H9 (cell line): Measurements from ENCODE around the gene ARAP1. TPM values are rescaled to one million over a fixed set of nuclear protein-coding genes. Genes with fewer than 3 reads are reported as not detected.

ENCODE experiments used
- DNase-seq: peaks from one replicate; pipeline ENCODE4 v3.0.0-alpha.2; 2017
- H2AFZ ChIP-seq: one replicate; pipeline ENCODE4 v1.6.1; 2013; ENCODE audit warnings: mild to moderate bottlenecking, low read length, control low read depth, moderate library complexity
- H2AK5ac ChIP-seq: 2 replicates; pipeline ENCODE4 v1.6.1; 2013; ENCODE audit warnings: low read length, control low read depth, mixed read lengths; ENCODE audit not compliant: insufficient read length
- H2BK120ac ChIP-seq: one replicate; pipeline ENCODE4 v1.6.1; 2013; ENCODE audit warnings: low read depth, mild to moderate bottlenecking, low read length, control low read depth, inconsistent platforms; ENCODE audit not compliant: poor library complexity, severe bottlenecking
- H2BK12ac ChIP-seq: 2 replicates; pipeline ENCODE4 v1.6.1; 2013; ENCODE audit warnings: low read length, control low read depth, mixed read lengths, low read depth; ENCODE audit not compliant: insufficient read length
- H2BK15ac ChIP-seq: 2 replicates; pipeline ENCODE4 v1.6.1; 2013; ENCODE audit warnings: low read depth, low read length, control low read depth
- H2BK20ac ChIP-seq: one replicate; pipeline ENCODE4 v1.6.1; 2013; ENCODE audit warnings: low read depth, mild to moderate bottlenecking, low read length, control low read depth, inconsistent platforms; ENCODE audit not compliant: poor library complexity, severe bottlenecking
- H2BK5ac ChIP-seq: 2 replicates; pipeline ENCODE4 v1.6.1; 2013; ENCODE audit warnings: low read length, control low read depth, mixed read lengths; ENCODE audit not compliant: insufficient read length
- H3K14ac ChIP-seq: 2 replicates; pipeline ENCODE4 v1.6.1; 2013; ENCODE audit warnings: low read length, control low read depth; ENCODE audit not compliant: insufficient read depth
- H3K18ac ChIP-seq: 2 replicates; pipeline ENCODE4 v1.6.1; 2013; ENCODE audit warnings: low read depth, mild to moderate bottlenecking, mixed read lengths, low read length, control low read depth; ENCODE audit not compliant: insufficient read length
- H3K23ac ChIP-seq: 2 replicates; pipeline ENCODE4 v1.6.1; 2013; ENCODE audit warnings: low read length, control low read depth, mixed read lengths, low read depth; ENCODE audit not compliant: insufficient read length
- H3K23me2 ChIP-seq: 2 replicates; pipeline ENCODE4 v1.6.1; 2013; ENCODE audit warnings: low read depth, mild to moderate bottlenecking, mixed read lengths, low read length, control low read depth; ENCODE audit not compliant: insufficient read length, poor library complexity, severe bottlenecking
- H3K27ac ChIP-seq: 2 replicates; pipeline ENCODE4 v1.5.1; 2013; ENCODE audit warnings: low read length, control low read depth, mixed read lengths, low read depth; ENCODE audit not compliant: insufficient read length
- H3K27me3 ChIP-seq: 2 replicates; pipeline ENCODE4 v1.6.1; 2013; ENCODE audit warnings: low read length, control low read depth, inconsistent platforms; ENCODE audit not compliant: insufficient read depth
- H3K4ac ChIP-seq: 2 replicates; pipeline ENCODE4 v1.6.1; 2013; ENCODE audit warnings: low read depth, mild to moderate bottlenecking, control low read depth, inconsistent platforms, low read length, moderate library complexity
- H3K4me1 ChIP-seq: 2 replicates; pipeline ENCODE4 v1.6.1; 2013; ENCODE audit warnings: low read length, control low read depth, inconsistent platforms; ENCODE audit not compliant: insufficient read depth
- H3K4me2 ChIP-seq: 2 replicates; pipeline ENCODE4 v1.6.1; 2013; ENCODE audit warnings: low read length, control low read depth, mixed read lengths; ENCODE audit not compliant: insufficient read length, insufficient read depth
- H3K56ac ChIP-seq: 2 replicates; pipeline ENCODE4 v1.6.1; 2013; ENCODE audit warnings: low read depth, mild to moderate bottlenecking, mixed read lengths, low read length, control low read depth; ENCODE audit not compliant: insufficient read length
- H3K79me1 ChIP-seq: 2 replicates; pipeline ENCODE4 v1.6.1; 2013; ENCODE audit warnings: low read depth, mild to moderate bottlenecking, moderate library complexity, low read length, control low read depth, inconsistent platforms; ENCODE audit not compliant: insufficient read depth, poor library complexity, severe bottlenecking
- H3K79me2 ChIP-seq: 2 replicates; pipeline ENCODE4 v1.6.1; 2013; ENCODE audit warnings: low read length, control low read depth, inconsistent platforms; ENCODE audit not compliant: insufficient read depth
- H3K9ac ChIP-seq: 2 replicates; pipeline ENCODE4 v1.6.1; 2013; ENCODE audit warnings: low read length, control low read depth, mixed read lengths; ENCODE audit not compliant: insufficient read length; ENCODE audit errors: extremely low read depth
- H3K9me3 ChIP-seq: one replicate; pipeline ENCODE4 v1.6.1; 2013; ENCODE audit warnings: low read depth, low read length, inconsistent platforms; ENCODE audit not compliant: control insufficient read depth
- H3T11ph ChIP-seq: one replicate; pipeline ENCODE4 v1.6.1; 2013; ENCODE audit warnings: mild to moderate bottlenecking, low read length, control low read depth, inconsistent platforms
- H4K20me1 ChIP-seq: one replicate; pipeline ENCODE4 v1.6.1; 2013; ENCODE audit not compliant: control insufficient read depth, insufficient read length, insufficient read depth
- H4K5ac ChIP-seq: 2 replicates; pipeline ENCODE4 v1.6.1; 2013; ENCODE audit warnings: low read depth, mild to moderate bottlenecking, mixed read lengths, low read length, control low read depth; ENCODE audit not compliant: insufficient read length
- H4K8ac ChIP-seq: replicated peaks from 2 replicates; pipeline ENCODE4 v1.6.1; 2013; ENCODE audit warnings: low read length, control low read depth, mixed read lengths, low read depth; ENCODE audit not compliant: insufficient read length
- H4K91ac ChIP-seq: 2 replicates; pipeline ENCODE4 v1.6.1; 2013; ENCODE audit warnings: low read depth, mild to moderate bottlenecking, moderate library complexity, mixed read lengths, low read length, control low read depth; ENCODE audit not compliant: insufficient read length
- H3K27ac Mint-ChIP-seq, 3 experiments: 2 replicates in 2 of 3; 3 replicates in 1 of 3; pipeline ENCODE4 v1.8.0; 2020 to 2021; ENCODE audit warnings: mixed read lengths in 3 of 3, mild to moderate bottlenecking in 1 of 3, moderate library complexity in 1 of 3
- H3K27me3 Mint-ChIP-seq: 2 replicates; pipeline ENCODE4 v1.8.0; 2021; ENCODE audit warnings: low read depth, mild to moderate bottlenecking, moderate library complexity, mixed read lengths
- H3K36me3 Mint-ChIP-seq, 3 experiments: 2 replicates in 2 of 3; 3 replicates in 1 of 3; pipeline ENCODE4 v1.8.0; 2020 to 2021; ENCODE audit warnings: low read depth in 3 of 3, mixed read lengths in 3 of 3; ENCODE audit not compliant: insufficient read depth in 1 of 3
- H3K4me1 Mint-ChIP-seq, 2 experiments: 2 replicates each; pipeline ENCODE4 v1.8.0; 2020; ENCODE audit warnings: mixed read lengths in 2 of 2
- H3K4me3 Mint-ChIP-seq, 2 experiments: 2 replicates in 1 of 2; 3 replicates in 1 of 2; pipeline ENCODE4 v1.8.0; 2020 to 2021; ENCODE audit warnings: mild to moderate bottlenecking in 2 of 2, mixed read lengths in 2 of 2, moderate library complexity in 1 of 2
- H3K9me3 Mint-ChIP-seq, 2 experiments: 2 replicates in 1 of 2; 3 replicates in 1 of 2; pipeline ENCODE4 v1.8.0; 2020; ENCODE audit warnings: mild to moderate bottlenecking in 2 of 2, mixed read lengths in 2 of 2, moderate library complexity in 1 of 2
- CTCF ChIP-seq: fragments of 200-600 bp; sonication (generic); conservative IDR thresholded peaks from 3 replicates; pipeline ENCODE4 v1.8.0; 2021; ENCODE audit warnings: antibody characterized with exemption, mild to moderate bottlenecking
- WGBS: extraction: QIAGEN DNeasy Blood & Tissue Kit; methylation state at CpG from one replicate; pipeline ENCODE4 v1.1.7; 2013; ENCODE audit warnings: missing lambda C conversion rate, low lambda C conversion rate, mixed read lengths; ENCODE audit not compliant: insufficient read length; ENCODE audit errors: extremely low coverage; 5-methylcytosine and 5-hydroxymethylcytosine counted together
- total RNA-seq: library from RNA; stranded (reverse); gene quantifications from 2 replicates; pipeline ENCODE4 v1.2.1, GENCODE V29; 2021

Gene ARAP1
- total RNA-seq, 1 experiment from 2014 or later, result 59.4 TPM

- H2BK20ac ChIP-seq, result no peak overlapping the region
- H3K14ac ChIP-seq, result no peak overlapping the region
- no peak overlapping the region for H3K56ac ChIP-seq
- DNase-seq, result no peak
- no peak overlapping the region for H2AK5ac ChIP-seq
- no peak overlapping the region for H4K5ac ChIP-seq
- no peak overlapping the region for H2AFZ ChIP-seq
- no peak overlapping the region for H3K4ac ChIP-seq
- no peaks in the 10 kb centered on the region for H4K20me1 ChIP-seq
- Mint-ChIP-seq H3K9me3 (no peaks in the 10 kb centered on the region), H3K4me3 (no peak overlapping the region), H3K4me1 (peaks cover 17 to 46% of the 10 kb centered on the region in 2 experiments), H3K27me3 (peaks cover 23% of the 10 kb centered on the region), H3K36me3 (no peaks in the 10 kb centered on the region), H3K27ac (no peak overlapping the region)
- H3K23me2 ChIP-seq, result no peaks in the 10 kb centered on the region
- H3K23ac ChIP-seq, result no peak overlapping the region
- H3K79me1 ChIP-seq, result no peaks in the 10 kb centered on the region
- TF ChIP-seq CTCF, result no peak
- H3T11ph ChIP-seq, result no peak overlapping the region
- no peak overlapping the region for H3K9ac ChIP-seq
- no peaks in the 10 kb centered on the region for H3K9me3 ChIP-seq
- no peak overlapping the region for H2BK15ac ChIP-seq
- H3K27ac ChIP-seq, result no peak overlapping the region
- no peak overlapping the region for H4K8ac ChIP-seq
- no peaks in the 10 kb centered on the region for H3K27me3 ChIP-seq
- no peak overlapping the region for H4K91ac ChIP-seq
- no peak overlapping the region for H2BK120ac ChIP-seq
- no CpG with 5 or more reads among the region's 8 CpGs for WGBS
- H3K79me2 ChIP-seq, result no peaks in the 10 kb centered on the region
- H2BK12ac ChIP-seq, result no peak overlapping the region
- no peak overlapping the region for H2BK5ac ChIP-seq
- no peak overlapping the region for H3K18ac ChIP-seq
- no peaks in the 10 kb centered on the region for H3K4me1 ChIP-seq
- H3K4me2 ChIP-seq, result no peak overlapping the region
These were observed 97.2 kb downstream of the ARAP1 start for GRCh38 chr11:72655014-72655413.
